Progenitor cell of endocrine pancreas (in vitro differentiated cells): ENCODE measurements around the gene ZBTB8OS. TPM values are rescaled to one million over a fixed set of nuclear protein-coding genes. Genes with fewer than 3 reads are reported as not detected.

Experiments
- DNase-seq: peaks from one replicate; pipeline ENCODE4 v3.0.0; 2021; ENCODE audit warnings: low spot score; ENCODE audit not compliant: unreplicated experiment
- H3K27ac Mint-ChIP-seq: 2 replicates; pipeline ENCODE4 v1.8.0; 2021; ENCODE audit warnings: mild to moderate bottlenecking, moderate library complexity, mixed read lengths
- H3K27me3 Mint-ChIP-seq: 2 replicates; pipeline ENCODE4 v1.8.0; 2021; ENCODE audit warnings: mixed read lengths
- H3K36me3 Mint-ChIP-seq: 2 replicates; pipeline ENCODE4 v1.8.0; 2022; ENCODE audit warnings: mixed read lengths; ENCODE audit not compliant: insufficient read depth
- H3K4me1 Mint-ChIP-seq: 2 replicates; pipeline ENCODE4 v1.8.0; 2021; ENCODE audit warnings: low read depth, mixed read lengths
- H3K4me3 Mint-ChIP-seq: 2 replicates; pipeline ENCODE4 v1.8.0; 2021; ENCODE audit warnings: low read depth, mild to moderate bottlenecking, moderate library complexity, mixed read lengths
- H3K9me3 Mint-ChIP-seq: 2 replicates; pipeline ENCODE4 v1.8.0; 2021; ENCODE audit warnings: low read depth, mixed read lengths
- total RNA-seq: library from RNA; stranded (reverse); gene quantifications from 2 replicates; pipeline ENCODE4 v1.2.1, GENCODE V29; 2021
- TF ChIP-seq, protein P1 (sequence below): fragments of 200-600 bp; sonication (generic); IDR thresholded peaks from one replicate; pipeline ENCODE4 v1.5.0; 2021; ENCODE audit warnings: antibody characterized with exemption, mild to moderate bottlenecking; ENCODE audit not compliant: unreplicated experiment

The ZBTB8OS gene
- total RNA-seq, 1 donor from 2014 or later = 50.1 TPM

GRCh38 chr1:32686387-32686786 lies 36.0 kb upstream of the ZBTB8OS start:
- Mint-ChIP-seq H3K4me3 (no peak overlapping the region), H3K27ac (no peak overlapping the region), H3K4me1 (no peaks in the 10 kb centered on the region)

DNA sequence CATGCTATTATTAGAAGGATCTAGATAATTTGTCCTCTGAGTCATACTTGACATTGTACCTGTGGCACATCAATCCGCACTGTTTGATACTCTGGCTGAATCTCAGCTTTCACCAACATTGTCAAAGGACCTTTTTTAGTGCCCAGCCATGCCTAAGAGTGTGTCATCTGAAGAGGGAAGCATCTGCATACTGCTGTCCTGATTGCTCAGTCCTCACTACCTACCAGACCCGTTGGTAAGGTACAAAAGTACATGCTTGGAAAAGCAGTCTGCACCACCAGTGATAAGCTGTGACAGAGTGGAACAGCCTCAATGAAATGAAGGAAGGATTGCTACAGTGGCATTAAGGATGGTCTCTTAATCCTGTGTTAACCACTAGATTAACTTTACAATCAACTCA lies 35.1 kb upstream of the ZBTB8OS start:
- TF ChIP-seq, protein P1, sequence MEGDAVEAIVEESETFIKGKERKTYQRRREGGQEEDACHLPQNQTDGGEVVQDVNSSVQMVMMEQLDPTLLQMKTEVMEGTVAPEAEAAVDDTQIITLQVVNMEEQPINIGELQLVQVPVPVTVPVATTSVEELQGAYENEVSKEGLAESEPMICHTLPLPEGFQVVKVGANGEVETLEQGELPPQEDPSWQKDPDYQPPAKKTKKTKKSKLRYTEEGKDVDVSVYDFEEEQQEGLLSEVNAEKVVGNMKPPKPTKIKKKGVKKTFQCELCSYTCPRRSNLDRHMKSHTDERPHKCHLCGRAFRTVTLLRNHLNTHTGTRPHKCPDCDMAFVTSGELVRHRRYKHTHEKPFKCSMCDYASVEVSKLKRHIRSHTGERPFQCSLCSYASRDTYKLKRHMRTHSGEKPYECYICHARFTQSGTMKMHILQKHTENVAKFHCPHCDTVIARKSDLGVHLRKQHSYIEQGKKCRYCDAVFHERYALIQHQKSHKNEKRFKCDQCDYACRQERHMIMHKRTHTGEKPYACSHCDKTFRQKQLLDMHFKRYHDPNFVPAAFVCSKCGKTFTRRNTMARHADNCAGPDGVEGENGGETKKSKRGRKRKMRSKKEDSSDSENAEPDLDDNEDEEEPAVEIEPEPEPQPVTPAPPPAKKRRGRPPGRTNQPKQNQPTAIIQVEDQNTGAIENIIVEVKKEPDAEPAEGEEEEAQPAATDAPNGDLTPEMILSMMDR = no peak
- H3K4me3 Mint-ChIP-seq = no peak overlapping the region
- H3K27ac Mint-ChIP-seq = peak overlapping the region; percentile 29
- no peaks in the 10 kb centered on the region for H3K9me3 Mint-ChIP-seq
- no peaks in the 10 kb centered on the region for H3K27me3 Mint-ChIP-seq
- no peaks in the 10 kb centered on the region for H3K4me1 Mint-ChIP-seq
- DNase-seq = no peak
- peaks cover 33% of the 10 kb centered on the region for H3K36me3 Mint-ChIP-seq

More at GRCh38 chr1:32686387-32686786, 36.0 kb upstream of the ZBTB8OS start:
- TF ChIP-seq, protein P1 = no peak
- H3K9me3 Mint-ChIP-seq = no peaks in the 10 kb centered on the region
- H3K27me3 Mint-ChIP-seq = no peaks in the 10 kb centered on the region
- no peak for DNase-seq
- peaks cover 24% of the 10 kb centered on the region for H3K36me3 Mint-ChIP-seq

- TF ChIP-seq, protein P1 = no peak
- peaks cover 40% of the 10 kb centered on the region for H3K36me3 Mint-ChIP-seq
These were observed 33.9 kb upstream of the ZBTB8OS start for GRCh38 chr1:32684167-32684811.

DNA sequence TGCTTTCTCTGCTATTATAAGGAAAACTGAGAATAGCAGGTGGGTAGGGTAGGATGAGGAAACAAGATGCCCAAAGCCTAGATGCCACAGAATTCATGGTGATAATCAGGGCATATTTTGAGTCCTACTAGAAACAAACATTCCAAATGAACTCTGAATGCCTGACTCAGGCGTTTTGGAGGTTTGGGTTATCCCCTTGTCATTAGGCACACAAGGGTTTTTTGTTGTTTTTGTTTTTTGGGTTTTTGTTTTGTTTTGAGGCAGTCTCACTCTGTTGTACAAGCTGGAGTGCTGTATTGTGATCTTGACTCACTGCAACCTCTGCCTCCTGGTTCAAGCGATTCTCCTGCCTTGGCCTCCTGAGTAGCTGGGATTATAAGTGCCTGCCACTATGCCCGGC lies 33.0 kb upstream of the ZBTB8OS start:
- Mint-ChIP-seq H3K27me3 (no peaks in the 10 kb centered on the region), H3K4me1 (no peaks in the 10 kb centered on the region), H3K27ac (no peak overlapping the region), H3K4me3 (no peak overlapping the region), H3K36me3 (peaks cover 40% of the 10 kb centered on the region), H3K9me3 (no peaks in the 10 kb centered on the region)
- TF ChIP-seq, protein P1 = no peak
- DNase-seq = no peak

More at GRCh38 chr1:32684167-32684811, 33.9 kb upstream of the ZBTB8OS start:
- Mint-ChIP-seq H3K9me3 (no peaks in the 10 kb centered on the region), H3K27ac (no peak overlapping the region), H3K4me3 (no peak overlapping the region), H3K4me1 (no peaks in the 10 kb centered on the region), H3K27me3 (no peaks in the 10 kb centered on the region)
- no peak for DNase-seq

DNA sequence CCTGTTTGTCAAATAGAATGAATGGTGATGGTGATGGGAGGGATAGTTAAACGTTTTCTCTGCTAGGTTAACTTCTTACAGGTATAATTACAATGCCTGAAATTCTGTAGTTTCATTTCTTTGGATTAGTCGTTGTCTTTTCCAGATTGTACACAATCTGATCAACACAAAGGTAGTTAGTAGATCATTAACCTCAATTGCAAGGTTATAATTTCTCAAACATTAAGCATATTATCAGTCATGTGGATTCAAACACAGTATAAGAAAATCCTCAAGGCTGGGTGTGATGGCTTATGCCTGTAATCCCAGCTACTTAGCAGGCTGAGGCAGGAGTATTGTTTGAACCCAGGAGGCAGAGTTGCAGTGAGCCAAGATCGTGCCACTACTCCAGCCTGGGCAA lies 31.6 kb upstream of the ZBTB8OS start:
- no peaks in the 10 kb centered on the region for H3K27me3 Mint-ChIP-seq
- peak overlapping the region; percentile 81 for H3K27ac Mint-ChIP-seq
- no peaks in the 10 kb centered on the region for H3K9me3 Mint-ChIP-seq
- H3K4me3 Mint-ChIP-seq = no peak overlapping the region
- DNase-seq = no peak
- H3K4me1 Mint-ChIP-seq = no peaks in the 10 kb centered on the region
- TF ChIP-seq, protein P1 = no peak
- H3K36me3 Mint-ChIP-seq = peaks cover 44% of the 10 kb centered on the region
